Ishikawa (cell line): ENCODE measurements around the gene F3.

Experiments used
- CEBPB ChIP-seq: IDR thresholded peaks from 2 replicates; pipeline ENCODE4 v1.6.1; 2012
- CREB1 ChIP-seq: IDR thresholded peaks from 2 replicates; pipeline ENCODE4 v1.6.1; 2012; ENCODE audit warnings: low read depth
- EGR1 ChIP-seq: IDR thresholded peaks from 2 replicates; pipeline ENCODE4 v1.6.1; 2012
- EP300 ChIP-seq: IDR thresholded peaks from 2 replicates; pipeline ENCODE4 v1.6.1; 2012; ENCODE audit warnings: borderline replicate concordance
- TCF12 ChIP-seq: IDR thresholded peaks from 2 replicates; pipeline ENCODE4 v1.6.1; 2012; ENCODE audit warnings: low read depth
- TF ChIP-seq, protein P1 (sequence below): IDR thresholded peaks from 2 replicates; pipeline ENCODE4 v1.6.1; 2012
- TF ChIP-seq, protein P2 (sequence below): IDR thresholded peaks from 2 replicates; pipeline ENCODE4 v1.6.1; 2012
- TF ChIP-seq, protein P3 (sequence below): IDR thresholded peaks from 2 replicates; pipeline ENCODE4 v1.6.1; 2012; ENCODE audit warnings: low read depth, mild to moderate bottlenecking

DNA sequence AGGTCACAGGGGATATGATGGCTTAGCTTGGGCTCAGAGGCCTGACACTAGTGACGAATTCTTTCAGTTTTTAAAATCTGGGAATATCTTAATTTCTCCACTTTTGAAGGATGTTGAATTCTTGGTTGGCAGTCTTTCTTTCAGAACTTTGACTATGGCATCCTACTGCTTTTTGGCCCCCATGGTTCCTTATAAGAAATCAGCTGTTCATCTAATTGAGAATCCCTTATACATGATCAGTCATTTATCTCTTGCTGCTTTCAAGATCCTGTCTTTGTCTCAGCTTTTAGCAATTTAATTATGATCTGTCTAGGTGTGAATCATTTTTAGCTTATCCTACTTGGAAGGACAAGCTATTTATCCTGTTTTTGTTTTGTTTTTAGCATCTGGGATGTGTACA lies 31.2 kb upstream of the F3 start:
- TF ChIP-seq, protein P1, sequence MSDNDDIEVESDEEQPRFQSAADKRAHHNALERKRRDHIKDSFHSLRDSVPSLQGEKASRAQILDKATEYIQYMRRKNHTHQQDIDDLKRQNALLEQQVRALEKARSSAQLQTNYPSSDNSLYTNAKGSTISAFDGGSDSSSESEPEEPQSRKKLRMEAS: no peak
- TF ChIP-seq, protein P2, sequence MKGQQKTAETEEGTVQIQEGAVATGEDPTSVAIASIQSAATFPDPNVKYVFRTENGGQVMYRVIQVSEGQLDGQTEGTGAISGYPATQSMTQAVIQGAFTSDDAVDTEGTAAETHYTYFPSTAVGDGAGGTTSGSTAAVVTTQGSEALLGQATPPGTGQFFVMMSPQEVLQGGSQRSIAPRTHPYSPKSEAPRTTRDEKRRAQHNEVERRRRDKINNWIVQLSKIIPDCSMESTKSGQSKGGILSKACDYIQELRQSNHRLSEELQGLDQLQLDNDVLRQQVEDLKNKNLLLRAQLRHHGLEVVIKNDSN: no peak
- TF ChIP-seq CEBPB (no peak), TCF12 (no peak), EP300 (no peak), EGR1 (no peak), CREB1 (no peak)
- TF ChIP-seq, protein P3, sequence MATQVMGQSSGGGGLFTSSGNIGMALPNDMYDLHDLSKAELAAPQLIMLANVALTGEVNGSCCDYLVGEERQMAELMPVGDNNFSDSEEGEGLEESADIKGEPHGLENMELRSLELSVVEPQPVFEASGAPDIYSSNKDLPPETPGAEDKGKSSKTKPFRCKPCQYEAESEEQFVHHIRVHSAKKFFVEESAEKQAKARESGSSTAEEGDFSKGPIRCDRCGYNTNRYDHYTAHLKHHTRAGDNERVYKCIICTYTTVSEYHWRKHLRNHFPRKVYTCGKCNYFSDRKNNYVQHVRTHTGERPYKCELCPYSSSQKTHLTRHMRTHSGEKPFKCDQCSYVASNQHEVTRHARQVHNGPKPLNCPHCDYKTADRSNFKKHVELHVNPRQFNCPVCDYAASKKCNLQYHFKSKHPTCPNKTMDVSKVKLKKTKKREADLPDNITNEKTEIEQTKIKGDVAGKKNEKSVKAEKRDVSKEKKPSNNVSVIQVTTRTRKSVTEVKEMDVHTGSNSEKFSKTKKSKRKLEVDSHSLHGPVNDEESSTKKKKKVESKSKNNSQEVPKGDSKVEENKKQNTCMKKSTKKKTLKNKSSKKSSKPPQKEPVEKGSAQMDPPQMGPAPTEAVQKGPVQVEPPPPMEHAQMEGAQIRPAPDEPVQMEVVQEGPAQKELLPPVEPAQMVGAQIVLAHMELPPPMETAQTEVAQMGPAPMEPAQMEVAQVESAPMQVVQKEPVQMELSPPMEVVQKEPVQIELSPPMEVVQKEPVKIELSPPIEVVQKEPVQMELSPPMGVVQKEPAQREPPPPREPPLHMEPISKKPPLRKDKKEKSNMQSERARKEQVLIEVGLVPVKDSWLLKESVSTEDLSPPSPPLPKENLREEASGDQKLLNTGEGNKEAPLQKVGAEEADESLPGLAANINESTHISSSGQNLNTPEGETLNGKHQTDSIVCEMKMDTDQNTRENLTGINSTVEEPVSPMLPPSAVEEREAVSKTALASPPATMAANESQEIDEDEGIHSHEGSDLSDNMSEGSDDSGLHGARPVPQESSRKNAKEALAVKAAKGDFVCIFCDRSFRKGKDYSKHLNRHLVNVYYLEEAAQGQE: no peak
